H9 (cell line): ENCODE data around the gene CLEC11A. TPM values are rescaled to one million over a fixed set of nuclear protein-coding genes. Genes with fewer than 3 reads are reported as not detected.

ENCODE experiments used
- DNase-seq: peaks from one replicate; pipeline ENCODE4 v3.0.0-alpha.2; 2017
- H2AFZ ChIP-seq: one replicate; pipeline ENCODE4 v1.6.1; 2013; ENCODE audit warnings: mild to moderate bottlenecking, low read length, control low read depth, moderate library complexity
- H2AK5ac ChIP-seq: 2 replicates; pipeline ENCODE4 v1.6.1; 2013; ENCODE audit warnings: low read length, control low read depth, mixed read lengths; ENCODE audit not compliant: insufficient read length
- H2BK120ac ChIP-seq: one replicate; pipeline ENCODE4 v1.6.1; 2013; ENCODE audit warnings: low read depth, mild to moderate bottlenecking, low read length, control low read depth, inconsistent platforms; ENCODE audit not compliant: poor library complexity, severe bottlenecking
- H2BK12ac ChIP-seq: 2 replicates; pipeline ENCODE4 v1.6.1; 2013; ENCODE audit warnings: low read length, control low read depth, mixed read lengths, low read depth; ENCODE audit not compliant: insufficient read length
- H2BK15ac ChIP-seq: 2 replicates; pipeline ENCODE4 v1.6.1; 2013; ENCODE audit warnings: low read depth, low read length, control low read depth
- H2BK20ac ChIP-seq: one replicate; pipeline ENCODE4 v1.6.1; 2013; ENCODE audit warnings: low read depth, mild to moderate bottlenecking, low read length, control low read depth, inconsistent platforms; ENCODE audit not compliant: poor library complexity, severe bottlenecking
- H2BK5ac ChIP-seq: 2 replicates; pipeline ENCODE4 v1.6.1; 2013; ENCODE audit warnings: low read length, control low read depth, mixed read lengths; ENCODE audit not compliant: insufficient read length
- H3K14ac ChIP-seq: 2 replicates; pipeline ENCODE4 v1.6.1; 2013; ENCODE audit warnings: low read length, control low read depth; ENCODE audit not compliant: insufficient read depth
- H3K18ac ChIP-seq: 2 replicates; pipeline ENCODE4 v1.6.1; 2013; ENCODE audit warnings: low read depth, mild to moderate bottlenecking, mixed read lengths, low read length, control low read depth; ENCODE audit not compliant: insufficient read length
- H3K23ac ChIP-seq: 2 replicates; pipeline ENCODE4 v1.6.1; 2013; ENCODE audit warnings: low read length, control low read depth, mixed read lengths, low read depth; ENCODE audit not compliant: insufficient read length
- H3K23me2 ChIP-seq: 2 replicates; pipeline ENCODE4 v1.6.1; 2013; ENCODE audit warnings: low read depth, mild to moderate bottlenecking, mixed read lengths, low read length, control low read depth; ENCODE audit not compliant: insufficient read length, poor library complexity, severe bottlenecking
- H3K27ac ChIP-seq: 2 replicates; pipeline ENCODE4 v1.5.1; 2013; ENCODE audit warnings: low read length, control low read depth, mixed read lengths, low read depth; ENCODE audit not compliant: insufficient read length
- H3K27me3 ChIP-seq: 2 replicates; pipeline ENCODE4 v1.6.1; 2013; ENCODE audit warnings: low read length, control low read depth, inconsistent platforms; ENCODE audit not compliant: insufficient read depth
- H3K4ac ChIP-seq: 2 replicates; pipeline ENCODE4 v1.6.1; 2013; ENCODE audit warnings: low read depth, mild to moderate bottlenecking, control low read depth, inconsistent platforms, low read length, moderate library complexity
- H3K4me1 ChIP-seq: 2 replicates; pipeline ENCODE4 v1.6.1; 2013; ENCODE audit warnings: low read length, control low read depth, inconsistent platforms; ENCODE audit not compliant: insufficient read depth
- H3K4me2 ChIP-seq: 2 replicates; pipeline ENCODE4 v1.6.1; 2013; ENCODE audit warnings: low read length, control low read depth, mixed read lengths; ENCODE audit not compliant: insufficient read length, insufficient read depth
- H3K56ac ChIP-seq: 2 replicates; pipeline ENCODE4 v1.6.1; 2013; ENCODE audit warnings: low read depth, mild to moderate bottlenecking, mixed read lengths, low read length, control low read depth; ENCODE audit not compliant: insufficient read length
- H3K79me1 ChIP-seq: 2 replicates; pipeline ENCODE4 v1.6.1; 2013; ENCODE audit warnings: low read depth, mild to moderate bottlenecking, moderate library complexity, low read length, control low read depth, inconsistent platforms; ENCODE audit not compliant: insufficient read depth, poor library complexity, severe bottlenecking
- H3K79me2 ChIP-seq: 2 replicates; pipeline ENCODE4 v1.6.1; 2013; ENCODE audit warnings: low read length, control low read depth, inconsistent platforms; ENCODE audit not compliant: insufficient read depth
- H3K9ac ChIP-seq: 2 replicates; pipeline ENCODE4 v1.6.1; 2013; ENCODE audit warnings: low read length, control low read depth, mixed read lengths; ENCODE audit not compliant: insufficient read length; ENCODE audit errors: extremely low read depth
- H3K9me3 ChIP-seq: one replicate; pipeline ENCODE4 v1.6.1; 2013; ENCODE audit warnings: low read depth, low read length, inconsistent platforms; ENCODE audit not compliant: control insufficient read depth
- H3T11ph ChIP-seq: one replicate; pipeline ENCODE4 v1.6.1; 2013; ENCODE audit warnings: mild to moderate bottlenecking, low read length, control low read depth, inconsistent platforms
- H4K20me1 ChIP-seq: one replicate; pipeline ENCODE4 v1.6.1; 2013; ENCODE audit not compliant: control insufficient read depth, insufficient read length, insufficient read depth
- H4K5ac ChIP-seq: 2 replicates; pipeline ENCODE4 v1.6.1; 2013; ENCODE audit warnings: low read depth, mild to moderate bottlenecking, mixed read lengths, low read length, control low read depth; ENCODE audit not compliant: insufficient read length
- H4K8ac ChIP-seq: replicated peaks from 2 replicates; pipeline ENCODE4 v1.6.1; 2013; ENCODE audit warnings: low read length, control low read depth, mixed read lengths, low read depth; ENCODE audit not compliant: insufficient read length
- H4K91ac ChIP-seq: 2 replicates; pipeline ENCODE4 v1.6.1; 2013; ENCODE audit warnings: low read depth, mild to moderate bottlenecking, moderate library complexity, mixed read lengths, low read length, control low read depth; ENCODE audit not compliant: insufficient read length
- H3K27ac Mint-ChIP-seq, 3 experiments: 2 replicates in 2 of 3; 3 replicates in 1 of 3; pipeline ENCODE4 v1.8.0; 2020 to 2021; ENCODE audit warnings: mixed read lengths in 3 of 3, mild to moderate bottlenecking in 1 of 3, moderate library complexity in 1 of 3
- H3K27me3 Mint-ChIP-seq: 2 replicates; pipeline ENCODE4 v1.8.0; 2021; ENCODE audit warnings: low read depth, mild to moderate bottlenecking, moderate library complexity, mixed read lengths
- H3K36me3 Mint-ChIP-seq, 3 experiments: 2 replicates in 2 of 3; 3 replicates in 1 of 3; pipeline ENCODE4 v1.8.0; 2020 to 2021; ENCODE audit warnings: low read depth in 3 of 3, mixed read lengths in 3 of 3; ENCODE audit not compliant: insufficient read depth in 1 of 3
- H3K4me1 Mint-ChIP-seq, 2 experiments: 2 replicates each; pipeline ENCODE4 v1.8.0; 2020; ENCODE audit warnings: mixed read lengths in 2 of 2
- H3K4me3 Mint-ChIP-seq, 2 experiments: 2 replicates in 1 of 2; 3 replicates in 1 of 2; pipeline ENCODE4 v1.8.0; 2020 to 2021; ENCODE audit warnings: mild to moderate bottlenecking in 2 of 2, mixed read lengths in 2 of 2, moderate library complexity in 1 of 2
- H3K9me3 Mint-ChIP-seq, 2 experiments: 2 replicates in 1 of 2; 3 replicates in 1 of 2; pipeline ENCODE4 v1.8.0; 2020; ENCODE audit warnings: mild to moderate bottlenecking in 2 of 2, mixed read lengths in 2 of 2, moderate library complexity in 1 of 2
- WGBS: extraction: QIAGEN DNeasy Blood & Tissue Kit; methylation state at CpG from one replicate; pipeline ENCODE4 v1.1.7; 2013; ENCODE audit warnings: missing lambda C conversion rate, low lambda C conversion rate, mixed read lengths; ENCODE audit not compliant: insufficient read length; ENCODE audit errors: extremely low coverage; 5-methylcytosine and 5-hydroxymethylcytosine counted together
- total RNA-seq: library from RNA; stranded (reverse); gene quantifications from 2 replicates; pipeline ENCODE4 v1.2.1, GENCODE V29; 2021
- TF ChIP-seq, protein P1 (sequence below): fragments of 200-600 bp; sonication (generic); conservative IDR thresholded peaks from 3 replicates; pipeline ENCODE4 v1.8.0; 2021; ENCODE audit warnings: antibody characterized with exemption, mild to moderate bottlenecking

Gene CLEC11A
- total RNA-seq, 1 experiment from 2014 or later, result 3.9 TPM

GRCh38 chr19:50770888-50771287 is 47.7 kb downstream of the CLEC11A start:
- H3K9ac ChIP-seq, result no peak overlapping the region
- Mint-ChIP-seq H3K9me3 (peaks cover 0 to 6% of the 10 kb centered on the region in 2 experiments; a peak in 1 of 5 replicates), H3K4me3 (no peak overlapping the region), H3K4me1 (peaks cover 0 to 12% of the 10 kb centered on the region in 2 experiments; a peak in 3 of 4 replicates), H3K36me3 (no peaks in the 10 kb centered on the region), H3K27ac (no peak overlapping the region; a peak in 1 of 7 replicates), H3K27me3 (peaks cover 57% of the 10 kb centered on the region)
- TF ChIP-seq, protein P1, sequence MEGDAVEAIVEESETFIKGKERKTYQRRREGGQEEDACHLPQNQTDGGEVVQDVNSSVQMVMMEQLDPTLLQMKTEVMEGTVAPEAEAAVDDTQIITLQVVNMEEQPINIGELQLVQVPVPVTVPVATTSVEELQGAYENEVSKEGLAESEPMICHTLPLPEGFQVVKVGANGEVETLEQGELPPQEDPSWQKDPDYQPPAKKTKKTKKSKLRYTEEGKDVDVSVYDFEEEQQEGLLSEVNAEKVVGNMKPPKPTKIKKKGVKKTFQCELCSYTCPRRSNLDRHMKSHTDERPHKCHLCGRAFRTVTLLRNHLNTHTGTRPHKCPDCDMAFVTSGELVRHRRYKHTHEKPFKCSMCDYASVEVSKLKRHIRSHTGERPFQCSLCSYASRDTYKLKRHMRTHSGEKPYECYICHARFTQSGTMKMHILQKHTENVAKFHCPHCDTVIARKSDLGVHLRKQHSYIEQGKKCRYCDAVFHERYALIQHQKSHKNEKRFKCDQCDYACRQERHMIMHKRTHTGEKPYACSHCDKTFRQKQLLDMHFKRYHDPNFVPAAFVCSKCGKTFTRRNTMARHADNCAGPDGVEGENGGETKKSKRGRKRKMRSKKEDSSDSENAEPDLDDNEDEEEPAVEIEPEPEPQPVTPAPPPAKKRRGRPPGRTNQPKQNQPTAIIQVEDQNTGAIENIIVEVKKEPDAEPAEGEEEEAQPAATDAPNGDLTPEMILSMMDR, result no peak
- no peak overlapping the region for H2BK12ac ChIP-seq
- H2BK5ac ChIP-seq, result no peak overlapping the region
- no peaks in the 10 kb centered on the region for H3K79me2 ChIP-seq
- no peaks in the 10 kb centered on the region for H3K23me2 ChIP-seq
- no peak overlapping the region for H4K5ac ChIP-seq
- H3K56ac ChIP-seq, result no peak overlapping the region
- H3K27me3 ChIP-seq, result no peaks in the 10 kb centered on the region
- H3K18ac ChIP-seq, result no peak overlapping the region
- H3K23ac ChIP-seq, result no peak overlapping the region
- H3K4ac ChIP-seq, result no peak overlapping the region
- no peak overlapping the region for H3K27ac ChIP-seq
- no peak overlapping the region for H4K8ac ChIP-seq
- no peak overlapping the region for H3T11ph ChIP-seq
- no peaks in the 10 kb centered on the region for H4K20me1 ChIP-seq
- no peaks in the 10 kb centered on the region for H3K79me1 ChIP-seq
- no peak overlapping the region for H2BK15ac ChIP-seq
- H2BK20ac ChIP-seq, result no peak overlapping the region
- no peaks in the 10 kb centered on the region for H3K4me1 ChIP-seq
- no peak overlapping the region for H2AFZ ChIP-seq
- no peak overlapping the region for H2BK120ac ChIP-seq
- no peaks in the 10 kb centered on the region for H3K9me3 ChIP-seq
- DNase-seq, result no peak
- no CpG with 5 or more reads among the region's 13 CpGs for WGBS
- H3K4me2 ChIP-seq, result no peak overlapping the region
- H4K91ac ChIP-seq, result no peak overlapping the region
- H2AK5ac ChIP-seq, result no peak overlapping the region
- no peak overlapping the region for H3K14ac ChIP-seq
